Neutrophil (primary cell): ENCODE data around the gene ANKRD49.

Experiments
- H3K27ac ChIP-seq: fragments of 200-600 bp; sonication (generic); 2 replicates; pipeline ENCODE4 v1.5.1; 2016; ENCODE audit warnings: mild to moderate bottlenecking, moderate library complexity
- H3K27me3 ChIP-seq: fragments of 200-600 bp; sonication (generic); 2 replicates; pipeline ENCODE4 v1.6.0; 2016; ENCODE audit warnings: mild to moderate bottlenecking
- H3K36me3 ChIP-seq: fragments of 200-600 bp; sonication (generic); 2 replicates; pipeline ENCODE4 v1.5.1; 2017
- H3K4me1 ChIP-seq, 2 experiments: fragments of 200-600 bp in 1 of 2; sonication (generic) in 1 of 2; 1 replicate in 1 of 2; 2 replicates in 1 of 2; pipeline versions ENCODE4 v1.5.1 to v1.6.1; 2013 to 2016; ENCODE audit warnings: low read depth in 1 of 2, low read length in 1 of 2, mild to moderate bottlenecking in 1 of 2, moderate library complexity in 1 of 2; ENCODE audit not compliant: control insufficient read depth in 1 of 2, insufficient read depth in 1 of 2
- H3K4me3 ChIP-seq, 2 experiments: fragments of 200-600 bp in 1 of 2; sonication (generic) in 1 of 2; 1 replicate in 1 of 2; 2 replicates in 1 of 2; pipeline ENCODE4 v1.5.1; 2013 to 2016; ENCODE audit warnings: low read depth in 1 of 2, low read length in 1 of 2, mild to moderate bottlenecking in 1 of 2, moderate library complexity in 1 of 2
- H3K9me3 ChIP-seq: fragments of 200-600 bp; sonication (generic); 2 replicates; pipeline ENCODE4 v1.5.1; 2016
- TF ChIP-seq, protein P1 (sequence below): fragments of 200-600 bp; sonication (generic); IDR thresholded peaks from 2 replicates; pipeline ENCODE4 v1.5.1; 2016; ENCODE audit warnings: antibody characterized with exemption

Gene ANKRD49

GRCh38 chr11:94518300-94518699, 24.5 kb downstream of the ANKRD49 start:
- Histone ChIP-seq H3K27ac (no peak overlapping the region), H3K36me3 (no peaks in the 10 kb centered on the region), H3K4me3 (no peak overlapping the region), H3K27me3 (no peaks in the 10 kb centered on the region), H3K9me3 (no peaks in the 10 kb centered on the region), H3K4me1 (peaks cover 1 to 9% of the 10 kb centered on the region in 2 experiments)
- TF ChIP-seq, protein P1, sequence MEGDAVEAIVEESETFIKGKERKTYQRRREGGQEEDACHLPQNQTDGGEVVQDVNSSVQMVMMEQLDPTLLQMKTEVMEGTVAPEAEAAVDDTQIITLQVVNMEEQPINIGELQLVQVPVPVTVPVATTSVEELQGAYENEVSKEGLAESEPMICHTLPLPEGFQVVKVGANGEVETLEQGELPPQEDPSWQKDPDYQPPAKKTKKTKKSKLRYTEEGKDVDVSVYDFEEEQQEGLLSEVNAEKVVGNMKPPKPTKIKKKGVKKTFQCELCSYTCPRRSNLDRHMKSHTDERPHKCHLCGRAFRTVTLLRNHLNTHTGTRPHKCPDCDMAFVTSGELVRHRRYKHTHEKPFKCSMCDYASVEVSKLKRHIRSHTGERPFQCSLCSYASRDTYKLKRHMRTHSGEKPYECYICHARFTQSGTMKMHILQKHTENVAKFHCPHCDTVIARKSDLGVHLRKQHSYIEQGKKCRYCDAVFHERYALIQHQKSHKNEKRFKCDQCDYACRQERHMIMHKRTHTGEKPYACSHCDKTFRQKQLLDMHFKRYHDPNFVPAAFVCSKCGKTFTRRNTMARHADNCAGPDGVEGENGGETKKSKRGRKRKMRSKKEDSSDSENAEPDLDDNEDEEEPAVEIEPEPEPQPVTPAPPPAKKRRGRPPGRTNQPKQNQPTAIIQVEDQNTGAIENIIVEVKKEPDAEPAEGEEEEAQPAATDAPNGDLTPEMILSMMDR, result no peak

- Histone ChIP-seq H3K27me3 (no peaks in the 10 kb centered on the region), H3K4me3 (no peak overlapping the region), H3K9me3 (no peaks in the 10 kb centered on the region), H3K4me1 (peaks cover 0 to 7% of the 10 kb centered on the region in 2 experiments), H3K36me3 (no peaks in the 10 kb centered on the region), H3K27ac (no peak overlapping the region)
- TF ChIP-seq, protein P1, result peak; percentile 50
These were observed 25.8 kb downstream of the ANKRD49 start for GRCh38 chr11:94519478-94520084.

DNA sequence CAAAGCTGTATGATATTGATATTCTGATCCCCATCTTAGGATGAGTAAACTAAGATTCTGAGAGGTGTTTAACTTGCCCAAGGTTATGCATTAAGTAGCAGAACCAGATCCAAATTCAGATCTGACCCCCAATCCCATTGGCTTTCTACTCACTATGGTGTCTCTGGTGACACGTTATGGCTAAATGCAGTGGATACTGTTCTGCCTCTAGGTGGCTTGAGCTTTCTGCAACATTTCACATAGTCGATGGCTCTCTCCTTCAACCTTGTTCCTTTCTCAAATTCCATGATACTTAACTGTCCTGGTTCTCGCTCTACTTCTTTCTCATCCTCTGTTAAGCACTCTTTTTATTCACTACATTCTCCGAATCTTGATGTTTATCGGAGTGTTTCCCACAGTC, 27.9 kb downstream of the ANKRD49 start:
- no peak overlapping the region for H3K4me3 ChIP-seq
- H3K27me3 ChIP-seq, result no peaks in the 10 kb centered on the region
- H3K36me3 ChIP-seq, result no peaks in the 10 kb centered on the region
- no peak overlapping the region for H3K27ac ChIP-seq
- H3K4me1 ChIP-seq, result peaks cover 3 to 9% of the 10 kb centered on the region in 2 experiments
- H3K9me3 ChIP-seq, result no peaks in the 10 kb centered on the region
- TF ChIP-seq, protein P1, result no peak

DNA sequence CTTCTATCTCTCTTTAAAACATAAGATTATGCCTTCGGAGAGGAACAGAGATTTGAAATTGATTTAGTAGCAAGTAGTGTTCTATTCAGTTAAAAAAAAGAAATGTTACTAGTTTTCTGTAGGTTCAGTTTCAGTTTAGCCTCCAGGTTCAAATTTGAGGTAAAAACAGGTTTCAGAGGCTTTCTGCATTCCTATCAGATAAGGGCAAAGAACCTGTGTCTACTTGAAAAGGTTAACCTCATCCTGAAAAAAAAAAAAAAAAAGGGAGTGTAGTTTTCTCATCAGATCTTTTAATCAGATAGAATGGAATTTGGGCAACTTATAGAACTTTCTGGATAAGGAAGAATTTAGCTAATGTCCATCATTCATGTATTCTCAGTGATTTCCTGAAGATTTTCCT, 30.6 kb downstream of the ANKRD49 start:
- H3K27ac ChIP-seq, result no peak overlapping the region
- H3K4me1 ChIP-seq, result peaks cover 3 to 14% of the 10 kb centered on the region in 2 experiments
- no peaks in the 10 kb centered on the region for H3K9me3 ChIP-seq
- no peaks in the 10 kb centered on the region for H3K36me3 ChIP-seq
- TF ChIP-seq, protein P1, result no peak
- H3K27me3 ChIP-seq, result no peaks in the 10 kb centered on the region
- no peak overlapping the region for H3K4me3 ChIP-seq

- H3K27ac ChIP-seq, result no peak overlapping the region
- H3K36me3 ChIP-seq, result no peaks in the 10 kb centered on the region
- TF ChIP-seq, protein P1, result no peak
- H3K27me3 ChIP-seq, result no peaks in the 10 kb centered on the region
- H3K4me1 ChIP-seq, result peaks cover 3 to 10% of the 10 kb centered on the region in 2 experiments
- H3K4me3 ChIP-seq, result no peak overlapping the region
- no peaks in the 10 kb centered on the region for H3K9me3 ChIP-seq
These were observed 32.0 kb downstream of the ANKRD49 start for GRCh38 chr11:94525546-94526324.
